Measurements from ENCODE around the gene KDM5A. TPM values are rescaled to one million over a fixed set of nuclear protein-coding genes. Genes with fewer than 3 reads are reported as not detected.

KDM5A gene
- total RNA-seq, 4 donors from 2014 or later = 12.1 to 97.5 (median 50.5) TPM

DNA sequence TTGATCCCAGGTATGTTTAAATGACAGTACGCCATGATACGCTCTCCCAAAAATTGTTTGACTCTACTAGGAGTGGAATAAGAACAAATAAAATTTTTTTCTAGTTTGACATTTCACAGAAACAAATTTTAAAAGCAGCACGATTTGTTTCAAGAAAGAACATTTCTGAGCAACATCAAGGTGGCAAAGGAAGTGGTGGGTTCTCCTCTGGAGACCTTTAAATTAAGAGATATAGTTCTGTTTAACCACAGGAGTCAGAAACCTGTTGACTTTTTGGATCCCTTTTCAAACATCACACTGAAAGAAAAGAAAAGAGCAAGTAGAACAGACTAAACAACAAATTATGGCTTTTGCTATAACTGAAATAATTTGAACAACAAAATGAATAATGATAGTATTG, 124.0 kb downstream of the KDM5A start:
- no peak overlapping the region for H3K4me3 ChIP-seq
- intact Hi-C loops (cut with DNase I; ENCODE audit: low total_unique reads) = no loop called here
- DNase-seq = no peak
- no peaks in the 10 kb centered on the region for H3K4me1 ChIP-seq
- TF ChIP-seq, protein P1, sequence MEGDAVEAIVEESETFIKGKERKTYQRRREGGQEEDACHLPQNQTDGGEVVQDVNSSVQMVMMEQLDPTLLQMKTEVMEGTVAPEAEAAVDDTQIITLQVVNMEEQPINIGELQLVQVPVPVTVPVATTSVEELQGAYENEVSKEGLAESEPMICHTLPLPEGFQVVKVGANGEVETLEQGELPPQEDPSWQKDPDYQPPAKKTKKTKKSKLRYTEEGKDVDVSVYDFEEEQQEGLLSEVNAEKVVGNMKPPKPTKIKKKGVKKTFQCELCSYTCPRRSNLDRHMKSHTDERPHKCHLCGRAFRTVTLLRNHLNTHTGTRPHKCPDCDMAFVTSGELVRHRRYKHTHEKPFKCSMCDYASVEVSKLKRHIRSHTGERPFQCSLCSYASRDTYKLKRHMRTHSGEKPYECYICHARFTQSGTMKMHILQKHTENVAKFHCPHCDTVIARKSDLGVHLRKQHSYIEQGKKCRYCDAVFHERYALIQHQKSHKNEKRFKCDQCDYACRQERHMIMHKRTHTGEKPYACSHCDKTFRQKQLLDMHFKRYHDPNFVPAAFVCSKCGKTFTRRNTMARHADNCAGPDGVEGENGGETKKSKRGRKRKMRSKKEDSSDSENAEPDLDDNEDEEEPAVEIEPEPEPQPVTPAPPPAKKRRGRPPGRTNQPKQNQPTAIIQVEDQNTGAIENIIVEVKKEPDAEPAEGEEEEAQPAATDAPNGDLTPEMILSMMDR (IDR thresholded peaks at IDR 0.05) = no peak
- TF ChIP-seq POLR2A (IDR thresholded peaks at IDR 0.05) = no peak
- no peaks in the 10 kb centered on the region for H3K36me3 ChIP-seq
- H3K27me3 ChIP-seq = no peaks in the 10 kb centered on the region
- no peak overlapping the region for H3K27ac ChIP-seq
- H3K9me3 ChIP-seq = no peaks in the 10 kb centered on the region

- TF ChIP-seq, protein P1 (IDR thresholded peaks at IDR 0.05) = no peak
- TF ChIP-seq POLR2A (IDR thresholded peaks at IDR 0.05) = no peak
- H3K27me3 ChIP-seq = no peaks in the 10 kb centered on the region
- intact Hi-C loops (cut with DNase I; ENCODE audit: low total_unique reads) = no loop called here
These were observed 124.9 kb downstream of the KDM5A start for GRCh38 chr12:264269-264668.

GRCh38 chr12:263574-263973, 125.5 kb downstream of the KDM5A start:
- H3K9me3 ChIP-seq = no peaks in the 10 kb centered on the region
- no peak overlapping the region for H3K27ac ChIP-seq
- H3K27me3 ChIP-seq = no peaks in the 10 kb centered on the region
- intact Hi-C loops (cut with DNase I; ENCODE audit: low total_unique reads) = no loop called here
- no peaks in the 10 kb centered on the region for H3K4me1 ChIP-seq
- no peaks in the 10 kb centered on the region for H3K36me3 ChIP-seq
- DNase-seq = no peak
- no peak overlapping the region for H3K4me3 ChIP-seq
- TF ChIP-seq POLR2A (IDR thresholded peaks at IDR 0.05) = no peak
- TF ChIP-seq, protein P1 (IDR thresholded peaks at IDR 0.05) = no peak

More at GRCh38 chr12:264269-264668, 124.9 kb downstream of the KDM5A start:
- Histone ChIP-seq H3K9me3 (no peaks in the 10 kb centered on the region), H3K27ac (no peak overlapping the region), H3K36me3 (no peaks in the 10 kb centered on the region), H3K4me1 (no peaks in the 10 kb centered on the region), H3K4me3 (no peak overlapping the region)
- DNase-seq = no peak

DNA sequence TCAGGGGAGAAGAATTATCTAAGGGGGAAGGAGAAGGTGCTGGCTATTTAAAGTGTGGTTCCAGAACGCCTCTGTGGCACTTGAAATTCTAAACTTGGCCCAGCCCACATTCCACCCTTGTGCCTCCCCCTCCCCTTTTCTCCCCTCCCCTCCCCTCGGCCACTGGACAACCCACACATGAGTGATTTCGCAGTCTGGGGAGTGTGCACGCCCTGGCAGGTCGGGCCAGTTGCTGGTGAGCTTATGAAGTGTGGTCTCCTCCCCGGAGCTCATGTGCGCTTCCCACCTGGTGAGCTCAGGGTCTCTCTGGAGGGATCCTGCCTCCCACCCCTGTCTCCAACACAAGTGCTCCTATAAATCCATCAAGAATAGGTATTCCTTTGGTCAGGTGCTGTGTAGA, 126.3 kb downstream of the KDM5A start, which contains the start of gene SLC6A13:
Gene SLC6A13, minus strand, starts transcription at position 20 of the 400 bp plus-strand sequence. CDS start 2,784 bp downstream, outside the sequence.
- no peak within 1 kb of the TSS for H3K4me3 ChIP-seq
- no peak for DNase-seq
- no peaks in the 10 kb centered on the region for H3K4me1 ChIP-seq
- no peaks in the 10 kb centered on the region for H3K9me3 ChIP-seq
- H3K27me3 ChIP-seq = no peaks in the 10 kb centered on the region
- TF ChIP-seq, protein P1 (IDR thresholded peaks at IDR 0.05) = no peak
- TF ChIP-seq POLR2A (IDR thresholded peaks at IDR 0.05) = no peak
- no peak within 1 kb of the TSS for H3K27ac ChIP-seq
- H3K36me3 ChIP-seq = no peaks in the 10 kb centered on the region
- intact Hi-C loops (cut with DNase I; ENCODE audit: low total_unique reads) = no loop called here

DNA sequence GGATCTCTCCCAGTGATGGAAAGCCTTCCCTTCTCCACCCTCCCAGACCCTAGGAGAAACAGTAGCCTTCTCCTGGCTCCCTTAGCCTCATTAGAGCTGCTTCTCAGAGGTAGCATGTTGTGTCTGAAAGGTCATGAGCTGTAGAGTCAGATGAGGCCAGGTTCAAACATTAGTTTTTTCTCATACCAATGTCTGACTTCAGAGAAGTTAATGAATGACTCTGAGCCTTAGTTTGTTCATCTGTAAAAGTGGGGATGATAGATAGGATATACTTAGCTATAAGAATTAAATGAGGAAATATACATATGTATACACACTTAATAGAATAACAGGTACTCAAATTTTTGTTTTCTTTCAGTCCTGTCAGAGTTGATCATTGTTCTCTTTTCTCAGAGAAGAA, 127.0 kb downstream of the KDM5A start:
- H3K4me1 ChIP-seq = no peaks in the 10 kb centered on the region
- no peak overlapping the region for H3K4me3 ChIP-seq
- H3K27ac ChIP-seq = no peak overlapping the region
- no peak for DNase-seq
- intact Hi-C loops (cut with DNase I; ENCODE audit: low total_unique reads) = no loop called here
- no peaks in the 10 kb centered on the region for H3K9me3 ChIP-seq
- H3K27me3 ChIP-seq = no peaks in the 10 kb centered on the region
- no peaks in the 10 kb centered on the region for H3K36me3 ChIP-seq
- no peak for TF ChIP-seq POLR2A (IDR thresholded peaks at IDR 0.05)

Measured in uterus (tissue), 4 donors.